HG03575 (cell line): ENCODE measurements around the gene HNRNPUL2.
"Not testable (repeated sequence)": the region's sequence is repeated elsewhere in the genome, so short reads cannot be mapped to it uniquely, and the experiment has no call there.

Source experiments
- ATAC-seq: cut with Tn5 transposase; IDR thresholded peaks from one replicate; pipeline ENCODE4 v1.9.1; 2021; ENCODE audit not compliant: unreplicated experiment, insufficient number of reproducible peaks, low FRiP score; ENCODE audit errors: extremely low read depth

HNRNPUL2 gene

GRCh38 chr11:62707277-62707861 lies 19.9 kb downstream of the HNRNPUL2 start, which contains the start of the genes BSCL2 and GNG3:
Gene BSCL2 (minus strand): TSS chr11:62707424. CDS start chr11:62707195, 229 bp downstream.
Gene GNG3 (plus strand): TSS chr11:62707676. CDS start chr11:62708296, 620 bp downstream.
- no peak for ATAC-seq

DNA sequence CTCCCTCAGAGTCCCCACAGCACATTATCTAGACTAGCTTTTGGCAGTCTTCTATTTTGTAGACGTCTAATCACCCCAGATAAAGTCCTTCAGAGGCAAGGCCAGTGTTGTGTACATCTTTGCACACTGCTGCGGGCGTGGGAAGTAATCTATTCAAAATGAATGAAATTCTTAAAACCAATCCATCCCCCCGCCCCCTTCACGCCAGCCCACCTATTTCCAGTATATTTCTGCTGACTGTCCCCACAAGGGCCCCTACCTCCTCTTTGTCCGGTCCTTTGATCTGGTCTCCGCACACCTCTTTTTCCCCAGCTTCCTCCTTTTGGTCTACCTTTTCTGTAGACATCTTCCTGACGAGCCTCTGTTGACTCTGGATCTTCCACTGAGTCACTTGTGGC lies 20.4 kb downstream of the HNRNPUL2 start:
- ATAC-seq, result no peak

GRCh38 chr11:62705880-62706849 lies 21.1 kb downstream of the HNRNPUL2 start:
- ATAC-seq, result no peak

- no peak for ATAC-seq
These were observed 21.8 kb downstream of the HNRNPUL2 start for GRCh38 chr11:62705413-62705812.

DNA sequence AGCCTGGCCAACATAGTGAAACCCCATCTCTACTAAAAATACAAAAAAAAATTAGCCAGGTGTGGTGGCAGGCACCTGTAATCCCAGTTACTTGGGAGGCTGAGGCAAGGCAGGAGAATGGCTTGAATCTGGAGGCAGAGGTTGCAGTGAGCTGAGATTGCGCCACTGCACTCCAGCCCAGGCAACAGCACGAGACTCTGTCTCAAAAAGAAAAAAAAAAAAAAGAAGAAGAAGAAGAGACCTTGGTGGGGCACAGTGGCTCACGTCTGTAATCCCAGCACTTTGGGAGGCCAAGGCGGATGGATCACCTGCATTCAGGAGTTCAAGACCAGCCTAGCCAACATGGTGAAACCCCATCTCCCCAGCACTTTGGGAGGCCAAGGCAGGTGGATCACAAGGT lies 23.3 kb downstream of the HNRNPUL2 start:
- not testable (repeated sequence) for ATAC-seq

GRCh38 chr11:62702246-62702645 lies 25.0 kb downstream of the HNRNPUL2 start:
- no peak for ATAC-seq

- no peak for ATAC-seq
These were observed 32.6 kb downstream of the HNRNPUL2 start for GRCh38 chr11:62694455-62695167.

GRCh38 chr11:62693624-62694023 lies 33.6 kb downstream of the HNRNPUL2 start:
- not testable (repeated sequence) for ATAC-seq

GRCh38 chr11:62689421-62690183 lies 37.7 kb downstream of the HNRNPUL2 start, which contains the start of gene LRRN4CL:
Gene LRRN4CL (minus strand): TSS chr11:62689530. CDS start chr11:62688508, 1,022 bp downstream.
- ATAC-seq, result no peak

- ATAC-seq, result no peak
These were observed 38.8 kb downstream of the HNRNPUL2 start for GRCh38 chr11:62688491-62688890.

- ATAC-seq, result no peak
These were observed 39.5 kb downstream of the HNRNPUL2 start for GRCh38 chr11:62687508-62688396.

DNA sequence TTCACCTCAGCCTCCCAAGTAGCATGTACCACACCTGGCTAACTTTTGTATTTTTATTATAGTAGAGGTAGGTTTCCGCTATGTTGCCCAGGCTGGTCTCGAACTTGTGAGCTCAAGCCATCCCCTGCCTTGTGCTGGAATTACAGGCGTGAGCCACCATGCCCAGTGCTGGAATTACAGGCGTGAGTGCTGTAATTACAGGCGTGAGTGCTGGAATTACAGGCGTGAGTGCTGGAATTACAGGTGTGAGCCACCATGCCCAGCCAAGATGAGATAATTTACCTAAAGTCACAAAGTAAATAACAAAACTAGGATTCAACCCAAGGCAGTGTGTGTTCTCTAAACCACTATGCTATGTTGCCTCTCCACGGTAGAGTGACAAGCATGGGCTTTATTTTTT lies 44.7 kb downstream of the HNRNPUL2 start:
- ATAC-seq, result no peak

DNA sequence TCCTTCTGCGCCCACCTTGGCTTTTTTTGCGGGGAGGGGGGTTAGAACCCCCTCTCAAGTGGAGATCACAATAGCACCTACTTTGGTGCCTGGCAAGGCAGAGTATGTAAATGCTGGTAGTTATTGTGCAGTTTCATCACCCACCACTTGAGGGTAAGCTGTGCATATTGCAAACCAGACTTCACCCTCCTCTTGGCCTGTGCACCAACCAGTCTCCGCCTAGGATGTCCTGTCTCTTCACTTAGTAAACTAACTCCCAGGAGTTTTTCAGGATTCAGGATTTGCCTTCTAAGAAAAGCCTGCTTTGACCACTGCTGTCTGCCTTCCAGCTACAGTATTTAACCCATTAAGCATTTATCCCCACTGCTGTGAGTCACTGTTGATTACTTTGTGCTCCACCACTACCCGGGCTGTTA lies 46.4 kb downstream of the HNRNPUL2 start:
- no peak for ATAC-seq

DNA sequence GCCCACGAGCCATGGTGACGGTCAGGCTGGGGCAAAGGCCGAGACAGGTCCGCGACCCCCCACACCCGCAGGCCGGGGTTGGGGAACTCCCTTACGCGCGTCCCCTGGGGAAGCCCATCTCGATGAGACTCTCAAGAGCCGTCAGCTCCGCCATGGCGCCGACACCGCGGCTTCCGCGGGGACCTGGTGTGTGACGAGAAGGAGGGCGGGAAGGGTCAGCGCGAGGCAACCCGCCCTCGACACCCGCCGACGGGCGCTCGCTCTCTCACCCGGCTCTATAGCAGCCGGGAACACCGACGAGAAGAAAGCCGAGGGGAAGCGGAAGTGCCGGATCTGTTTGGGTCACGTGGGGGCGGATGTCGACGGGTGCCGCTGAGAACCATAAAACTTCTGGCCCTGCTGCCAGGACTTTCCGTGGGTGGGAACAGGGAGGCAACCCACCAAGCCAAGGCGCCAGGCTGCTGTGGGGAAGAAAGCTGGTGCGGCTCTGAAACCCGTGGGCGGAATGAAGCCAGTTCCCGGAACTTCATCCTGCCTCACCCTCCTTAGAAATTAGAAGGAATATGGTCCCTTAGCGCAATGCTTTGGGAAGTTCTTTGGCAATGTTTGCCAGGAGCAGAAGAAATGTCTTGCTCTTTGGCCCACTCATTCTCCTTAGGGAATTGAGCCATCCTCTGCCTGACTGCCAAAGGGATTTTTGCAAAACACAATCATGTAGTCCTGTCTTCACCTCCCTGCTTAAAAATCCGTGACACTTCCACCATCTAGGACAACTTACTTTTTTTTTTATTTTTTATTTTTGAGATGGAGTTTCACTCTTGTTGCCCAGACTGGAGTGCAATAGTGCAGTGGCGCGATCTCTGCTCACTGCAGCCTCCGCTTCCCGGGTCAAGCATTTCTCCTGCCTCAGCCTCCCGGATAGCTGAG lies 48.2 kb downstream of the HNRNPUL2 start, which contains the start of gene UBXN1:
TSS of gene UBXN1 (minus strand) at position 304 of the 927 bp plus-strand sequence. CDS start at position 154, 150 bp downstream.
- no peak for ATAC-seq

DNA sequence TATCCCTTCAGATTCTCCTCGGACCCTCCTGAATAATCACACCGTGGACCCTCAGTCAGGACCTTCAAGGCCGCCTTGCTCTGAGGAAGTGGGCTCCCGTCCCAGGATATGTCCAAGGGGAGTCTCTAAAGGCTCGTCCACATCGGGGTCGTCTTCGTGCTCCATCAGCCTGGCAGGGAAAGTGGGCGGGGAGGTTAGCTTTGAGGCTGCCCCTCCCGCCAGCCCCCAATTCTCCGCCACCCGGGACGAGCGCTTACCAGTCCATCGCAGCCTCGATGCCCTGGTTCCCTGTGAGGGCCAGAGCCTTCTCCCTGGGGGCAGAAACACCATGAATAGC lies 48.9 kb downstream of the HNRNPUL2 start:
- ATAC-seq, result no peak

GRCh38 chr11:62677714-62678113 lies 49.5 kb downstream of the HNRNPUL2 start:
- ATAC-seq, result no peak

- ATAC-seq, result no peak
These were observed 50.1 kb downstream of the HNRNPUL2 start for GRCh38 chr11:62677156-62677555.
